Tibial artery (tissue), 4 donors: Measurements from ENCODE around the gene NAT10.

Experiments
- DNase-seq, 2 donors: peaks; one replicate each; pipeline ENCODE4 v3.0.0-alpha.2; 2019
- H3K27ac ChIP-seq, 2 donors: fragments of 200-600 bp; sonication (generic) in 1 of 2; 1 replicate in 1 of 2; 2 replicates in 1 of 2; pipeline ENCODE4 v1.5.1; 2018 to 2019; ENCODE audit warnings: mild to moderate bottlenecking in 1 of 2
- H3K27me3 ChIP-seq, 2 donors: fragments of 200-600 bp; sonication (generic) in 1 of 2; one replicate each; pipeline versions ENCODE4 v1.5.1 to v1.6.0; 2016 to 2019
- H3K36me3 ChIP-seq, 3 donors: fragments of 200-600 bp; sonication (generic) in 2 of 3; one replicate each; pipeline ENCODE4 v1.5.1; 2016 to 2019; ENCODE audit warnings: mild to moderate bottlenecking in 2 of 3
- H3K4me1 ChIP-seq, 4 donors: fragments of 200-600 bp; sonication (generic) in 2 of 4; 1 replicate in 3 of 4; 2 replicates in 1 of 4; pipeline ENCODE4 v1.5.1; 2016 to 2019
- H3K4me3 ChIP-seq, 2 donors: fragments of 200-600 bp; sonication (generic) in 1 of 2; 1 replicate in 1 of 2; 2 replicates in 1 of 2; pipeline ENCODE4 v1.5.1; 2018 to 2019; ENCODE audit warnings: mild to moderate bottlenecking in 2 of 2
- H3K9me3 ChIP-seq, 3 donors: fragments of 200-600 bp; sonication (generic) in 1 of 3; one replicate each; pipeline ENCODE4 v1.5.1; 2016 to 2019
- CTCF ChIP-seq, 2 experiments: fragments of 200-600 bp in 1 of 2; fragments of 450-650 bp in 1 of 2; IDR thresholded peaks; one replicate each; pipeline ENCODE4 v1.5.1; 2017 to 2019; ENCODE audit warnings: antibody characterized with exemption in 2 of 2, mild to moderate bottlenecking in 1 of 2, moderate library complexity in 1 of 2
- intact Hi-C: fragments of 100-400 bp; cut with DNase I; formaldehyde crosslinking; loops from one replicate; pipeline ENCODE4 v1.15.0; 2023; ENCODE audit warnings: low total_unique reads

Gene NAT10

GRCh38 chr11:34132261-34132965, 27.0 kb downstream of the NAT10 start:
- DNase-seq: peak in 1 of 2 donors; percentile 7
- TF ChIP-seq CTCF (IDR thresholded peaks at IDR 0.05): no peak
- Histone ChIP-seq H3K27ac (no peak overlapping the region), H3K27me3 (no peaks in the 10 kb centered on the region), H3K4me3 (no peak overlapping the region), H3K4me1 (no peaks in the 10 kb centered on the region), H3K9me3 (no peaks in the 10 kb centered on the region), H3K36me3 (peaks cover 80 to 99% (median 97%) of the 10 kb centered on the region in 3 donors)
- intact Hi-C loops: no loop called here

- H3K27me3 ChIP-seq: no peaks in the 10 kb centered on the region
- TF ChIP-seq CTCF (IDR thresholded peaks at IDR 0.05): no peak
- H3K9me3 ChIP-seq: no peaks in the 10 kb centered on the region
- H3K27ac ChIP-seq: no peak overlapping the region
- peaks cover 82 to 100% (median 98%) of the 10 kb centered on the region in 3 donors for H3K36me3 ChIP-seq
- no peaks in the 10 kb centered on the region for H3K4me1 ChIP-seq
- no peak for DNase-seq
- H3K4me3 ChIP-seq: no peak overlapping the region
- intact Hi-C loops: no loop called here
Measured at GRCh38 chr11:34134765-34135164, 29.3 kb downstream of the NAT10 start.

GRCh38 chr11:34135439-34135838, 30.0 kb downstream of the NAT10 start:
- no peak for DNase-seq
- Histone ChIP-seq H3K27me3 (no peaks in the 10 kb centered on the region), H3K27ac (no peak overlapping the region), H3K36me3 (peaks cover 89 to 100% (median 98%) of the 10 kb centered on the region in 3 donors), H3K4me1 (no peaks in the 10 kb centered on the region), H3K9me3 (no peaks in the 10 kb centered on the region), H3K4me3 (no peak overlapping the region)
- intact Hi-C loops: no loop called here
- no peak for TF ChIP-seq CTCF (IDR thresholded peaks at IDR 0.05)

GRCh38 chr11:34136420-34136819, 31.0 kb downstream of the NAT10 start:
- peak in 1 of 2 donors; percentile 31 for DNase-seq

GRCh38 chr11:34139346-34139745, 33.9 kb downstream of the NAT10 start:
- DNase-seq: peak in 1 of 2 donors; percentile 31
- H3K4me1 ChIP-seq: no peaks in the 10 kb centered on the region
- no peak for TF ChIP-seq CTCF (IDR thresholded peaks at IDR 0.05)
- no peaks in the 10 kb centered on the region for H3K9me3 ChIP-seq
- H3K4me3 ChIP-seq: no peak overlapping the region
- H3K27ac ChIP-seq: no peak overlapping the region
- H3K27me3 ChIP-seq: no peaks in the 10 kb centered on the region
- peaks cover 94 to 100% (median 98%) of the 10 kb centered on the region in 3 donors for H3K36me3 ChIP-seq
- intact Hi-C loops: no loop called here

More at GRCh38 chr11:34136420-34136819, 31.0 kb downstream of the NAT10 start:
- no peaks in the 10 kb centered on the region for H3K27me3 ChIP-seq
- no peaks in the 10 kb centered on the region for H3K9me3 ChIP-seq
- no peak for TF ChIP-seq CTCF (IDR thresholded peaks at IDR 0.05)
- no peak overlapping the region for H3K4me3 ChIP-seq
- intact Hi-C loops: no loop called here
- peaks cover 89 to 100% (median 98%) of the 10 kb centered on the region in 3 donors for H3K36me3 ChIP-seq
- H3K4me1 ChIP-seq: no peaks in the 10 kb centered on the region
- no peak overlapping the region for H3K27ac ChIP-seq
